ENCODE data around the gene NUDT22. TPM values are rescaled to one million over a fixed set of nuclear protein-coding genes. Genes with fewer than 3 reads are reported as not detected.

NUDT22 gene
- total and polyA plus RNA-seq, 2 experiments from 2014 or later, result 33.9 to 67.0 TPM

- Mint-ChIP-seq H3K4me1 (peaks cover 10% of the 10 kb centered on the region; the same call in 2 of the 3 replicates), H3K9me3 (no peaks in the 10 kb centered on the region), H3K27ac (no peak overlapping the region), H3K4me3 (no peak overlapping the region), H3K27me3 (ENCODE audit: insufficient read depth, low read depth, poor library complexity) (peaks cover 5% of the 10 kb centered on the region), H3K36me3 (ENCODE audit: low read depth) (peaks cover 3% of the 10 kb centered on the region; the same call in 1 of the 3 replicates)
- Histone ChIP-seq H3F3A (replicated peaks; ENCODE audit: low read depth) (no peaks in the 10 kb centered on the region), H3K9me2 (ENCODE audit: insufficient read depth) (no peaks in the 10 kb centered on the region), H3K79me2 (replicated peaks; ENCODE audit: insufficient read depth) (no peaks in the 10 kb centered on the region), H3K4me1 (ENCODE audit: insufficient read depth) (no peaks in the 10 kb centered on the region; the same call in 1 of the 2 replicates), H3K27ac (ENCODE audit: low read depth) (no peak overlapping the region), H3K4me2 (no peak overlapping the region), H3K36me3 (ENCODE audit: insufficient read depth) (no peaks in the 10 kb centered on the region; the same call in 1 of the 2 replicates), H3K4me3 (no peak overlapping the region), H2AFZ (no peak overlapping the region), H3K27me3 (ENCODE audit: insufficient read depth) (no peaks in the 10 kb centered on the region), H4K20me1 (replicated peaks; ENCODE audit: insufficient read depth) (no peaks in the 10 kb centered on the region)
- DNase-seq (ENCODE audit: low spot score) (no peak), ATAC-seq (no peak)
- no peak for TF ChIP-seq EZH2 (IDR thresholded peaks at IDR 0.05; ENCODE audit: low read depth, unreplicated experiment)
Observed at GRCh38 chr11:64220798-64221197, 5.3 kb upstream of the NUDT22 start.

- no peak overlapping the region for H3K27ac ChIP-seq (ENCODE audit: low read depth)
- H3K36me3 Mint-ChIP-seq (ENCODE audit: low read depth), result no peaks in the 10 kb centered on the region
Observed at GRCh38 chr11:64222651-64223000, 3.4 kb upstream of the NUDT22 start.

More at GRCh38 chr11:64222651-64223000, 3.4 kb upstream of the NUDT22 start:
- Histone ChIP-seq H3K27me3 (ENCODE audit: insufficient read depth) (no peaks in the 10 kb centered on the region), H2AFZ (no peak overlapping the region), H4K20me1 (replicated peaks; ENCODE audit: insufficient read depth) (no peaks in the 10 kb centered on the region), H3K4me3 (no peak overlapping the region), H3K9me2 (ENCODE audit: insufficient read depth) (no peaks in the 10 kb centered on the region), H3K4me2 (no peak overlapping the region), H3F3A (replicated peaks; ENCODE audit: low read depth) (no peaks in the 10 kb centered on the region), H3K36me3 (ENCODE audit: insufficient read depth) (no peaks in the 10 kb centered on the region; the same call in 1 of the 2 replicates), H3K79me2 (replicated peaks; ENCODE audit: insufficient read depth) (no peaks in the 10 kb centered on the region; the same call in 1 of the 2 replicates), H3K4me1 (ENCODE audit: insufficient read depth) (no peaks in the 10 kb centered on the region; the same call in 1 of the 2 replicates)
- Mint-ChIP-seq H3K27ac (no peak overlapping the region), H3K4me1 (peaks cover 9% of the 10 kb centered on the region), H3K4me3 (no peak overlapping the region), H3K9me3 (no peaks in the 10 kb centered on the region), H3K27me3 (ENCODE audit: insufficient read depth, low read depth, poor library complexity) (peaks cover 9% of the 10 kb centered on the region)
- no peak for ATAC-seq
- TF ChIP-seq ZNF462 (CRISPR knock-in tag; IDR thresholded peaks at IDR 0.05) (no peak), ZNF331 (CRISPR knock-in tag; IDR thresholded peaks at IDR 0.05; ENCODE audit: low read depth) (no peak), NANOG (IDR thresholded peaks at IDR 0.05; ENCODE audit: borderline replicate concordance) (no peak), ZNF114 (CRISPR knock-in tag; IDR thresholded peaks at IDR 0.05) (no peak), EZH2phosphoT487 (IDR thresholded peaks at IDR 0.05; ENCODE audit: unreplicated experiment) (no peak), JUNB (IDR thresholded peaks at IDR 0.05; ENCODE audit: unreplicated experiment) (no peak), EZH2 (IDR thresholded peaks at IDR 0.05; ENCODE audit: low read depth, unreplicated experiment) (no peak), REST (IDR thresholded peaks at IDR 0.05; ENCODE audit: unreplicated experiment) (no peak), CREB1 (CRISPR knock-in tag; IDR thresholded peaks at IDR 0.05; ENCODE audit: low read depth) (no peak), ETS1 (IDR thresholded peaks at IDR 0.05) (no peak), POLR2AphosphoS5 (IDR thresholded peaks at IDR 0.05; ENCODE audit: low read depth) (no peak)
- DNase-seq (ENCODE audit: low spot score), result no peak

Data from GM23338 (cell line).